ENCODE data around the gene OR2AT4. TPM values are rescaled to one million over a fixed set of nuclear protein-coding genes. Genes with fewer than 3 reads are reported as not detected.

OR2AT4 gene
- total RNA-seq, 2 donors from 2014 or later: not detected

GRCh38 chr11:75072582-75072981 is 24.1 kb downstream of the OR2AT4 start:
- H3K27me3 ChIP-seq: no peaks in the 10 kb centered on the region
- no peaks in the 10 kb centered on the region for H3K9me3 ChIP-seq
- no peak overlapping the region for H3K9ac ChIP-seq (ENCODE audit: low read depth in 2 of 2, low read length in 2 of 2)
- DNase-seq: no peak
- H3K27ac ChIP-seq: no peak overlapping the region
- no peaks in the 10 kb centered on the region for H3K36me3 ChIP-seq
- H3K4me1 ChIP-seq: no peaks in the 10 kb centered on the region
- no peak for TF ChIP-seq CTCF (IDR thresholded peaks at IDR 0.05)
- H3K4me3 ChIP-seq: no peak overlapping the region
- intact Hi-C loops (cut with DNase I): no loop called here

GRCh38 chr11:75069473-75069872 is 27.2 kb downstream of the OR2AT4 start:
- Histone ChIP-seq H3K27me3 (no peaks in the 10 kb centered on the region), H3K27ac (no peak overlapping the region), H3K9me3 (no peaks in the 10 kb centered on the region), H3K4me3 (no peak overlapping the region), H3K36me3 (no peaks in the 10 kb centered on the region), H3K4me1 (no peaks in the 10 kb centered on the region), H3K9ac (ENCODE audit: low read depth in 2 of 2, low read length in 2 of 2) (no peak overlapping the region)
- TF ChIP-seq CTCF (IDR thresholded peaks at IDR 0.05): no peak
- no peak for DNase-seq
- intact Hi-C loops (cut with DNase I): no loop called here

- Histone ChIP-seq H3K4me3 (no peak overlapping the region), H3K27ac (no peak overlapping the region), H3K36me3 (no peaks in the 10 kb centered on the region), H3K27me3 (no peaks in the 10 kb centered on the region), H3K9me3 (no peaks in the 10 kb centered on the region), H3K9ac (ENCODE audit: low read depth in 2 of 2, low read length in 2 of 2) (no peak overlapping the region), H3K4me1 (no peaks in the 10 kb centered on the region)
- intact Hi-C loops (cut with DNase I): no loop called here
- DNase-seq: no peak
- TF ChIP-seq CTCF (IDR thresholded peaks at IDR 0.05): no peak
Measured at GRCh38 chr11:75068993-75069392, 27.7 kb downstream of the OR2AT4 start.

GRCh38 chr11:75068559-75068958 is 28.1 kb downstream of the OR2AT4 start:
- no peak for TF ChIP-seq CTCF (IDR thresholded peaks at IDR 0.05)
- no peaks in the 10 kb centered on the region for H3K36me3 ChIP-seq
- no peak overlapping the region for H3K4me3 ChIP-seq

DNA sequence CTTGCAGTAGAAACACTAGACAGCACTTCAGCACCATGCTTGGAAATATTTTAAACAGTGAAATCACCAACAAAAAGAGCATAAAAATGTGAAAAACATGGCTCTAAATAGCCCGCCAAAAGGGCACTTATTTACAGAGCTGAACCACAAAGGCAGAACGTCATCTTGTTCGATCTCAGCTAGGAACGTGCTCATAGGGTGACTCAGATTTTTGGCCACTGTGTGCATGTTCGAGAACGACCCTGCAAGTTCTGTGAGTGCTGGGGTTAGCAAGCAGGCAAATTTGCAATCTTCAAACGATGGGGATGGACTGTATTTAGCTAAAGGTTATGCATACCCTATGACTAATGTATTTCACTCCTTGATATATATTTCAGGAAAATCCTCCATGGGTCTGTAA is 30.6 kb downstream of the OR2AT4 start:
- no peak overlapping the region for H3K4me3 ChIP-seq
- H3K4me1 ChIP-seq: no peaks in the 10 kb centered on the region
- no peak overlapping the region for H3K9ac ChIP-seq (ENCODE audit: low read depth in 2 of 2, low read length in 2 of 2)
- TF ChIP-seq CTCF (IDR thresholded peaks at IDR 0.05): no peak
- H3K27ac ChIP-seq: no peak overlapping the region
- H3K36me3 ChIP-seq: no peaks in the 10 kb centered on the region
- intact Hi-C loops (cut with DNase I): no loop called here
- no peaks in the 10 kb centered on the region for H3K9me3 ChIP-seq
- H3K27me3 ChIP-seq: no peaks in the 10 kb centered on the region
- no peak for DNase-seq

More at GRCh38 chr11:75068559-75068958, 28.1 kb downstream of the OR2AT4 start:
- no peaks in the 10 kb centered on the region for H3K9me3 ChIP-seq
- H3K9ac ChIP-seq (ENCODE audit: low read depth in 2 of 2, low read length in 2 of 2): no peak overlapping the region
- H3K4me1 ChIP-seq: no peaks in the 10 kb centered on the region
- intact Hi-C loops (cut with DNase I): no loop called here
- DNase-seq: no peak
- H3K27ac ChIP-seq: no peak overlapping the region
- no peaks in the 10 kb centered on the region for H3K27me3 ChIP-seq
